VCaP (cell line): ENCODE measurements around the gene CYP2W1.

ENCODE experiments used
- H3K27ac ChIP-seq: fragments of 450-650 bp; 2 replicates; pipeline ENCODE4 v1.5.1; 2017
- CTCF ChIP-seq: fragments of 450-650 bp; conservative IDR thresholded peaks from 2 replicates; pipeline ENCODE4 v1.5.1; 2017; ENCODE audit warnings: mild to moderate bottlenecking, moderate library complexity

Gene CYP2W1

GRCh38 chr7:979151-979550 lies 3.8 kb upstream of the CYP2W1 start:
- no peak overlapping the region for H3K27ac ChIP-seq
- TF ChIP-seq CTCF = no peak

- H3K27ac ChIP-seq = peak overlapping the region; percentile 86
- no peak for TF ChIP-seq CTCF
Measured at GRCh38 chr7:979886-980571, 3.0 kb upstream of the CYP2W1 start.

- peak overlapping the region; percentile 86 for H3K27ac ChIP-seq
- TF ChIP-seq CTCF = no peak
Measured at GRCh38 chr7:981793-982510, 1.0 kb upstream of the CYP2W1 start.

- no peak for TF ChIP-seq CTCF
- peak overlapping the region; percentile 86 for H3K27ac ChIP-seq
Measured at GRCh38 chr7:982511-983003, 424 bp upstream of the CYP2W1 start.

GRCh38 chr7:983616-984071 lies 663 bp downstream of the CYP2W1 start:
- TF ChIP-seq CTCF = no peak
- peak overlapping the region; percentile 86 for H3K27ac ChIP-seq

GRCh38 chr7:984361-985126 lies 1.6 kb downstream of the CYP2W1 start:
- H3K27ac ChIP-seq = no peak overlapping the region
- TF ChIP-seq CTCF = no peak

- no peak overlapping the region for H3K27ac ChIP-seq
- TF ChIP-seq CTCF = no peak
Measured at GRCh38 chr7:985127-985416, 2.1 kb downstream of the CYP2W1 start.
